G401.6 (cell line): ENCODE measurements around the gene TTC34.

Experiments
- FAIRE-seq: peaks from 2 replicates; lab custom pipeline; 2012; peaks lifted over from hg19 to GRCh38; lab: Jason Lieb, UNC

The TTC34 gene

DNA sequence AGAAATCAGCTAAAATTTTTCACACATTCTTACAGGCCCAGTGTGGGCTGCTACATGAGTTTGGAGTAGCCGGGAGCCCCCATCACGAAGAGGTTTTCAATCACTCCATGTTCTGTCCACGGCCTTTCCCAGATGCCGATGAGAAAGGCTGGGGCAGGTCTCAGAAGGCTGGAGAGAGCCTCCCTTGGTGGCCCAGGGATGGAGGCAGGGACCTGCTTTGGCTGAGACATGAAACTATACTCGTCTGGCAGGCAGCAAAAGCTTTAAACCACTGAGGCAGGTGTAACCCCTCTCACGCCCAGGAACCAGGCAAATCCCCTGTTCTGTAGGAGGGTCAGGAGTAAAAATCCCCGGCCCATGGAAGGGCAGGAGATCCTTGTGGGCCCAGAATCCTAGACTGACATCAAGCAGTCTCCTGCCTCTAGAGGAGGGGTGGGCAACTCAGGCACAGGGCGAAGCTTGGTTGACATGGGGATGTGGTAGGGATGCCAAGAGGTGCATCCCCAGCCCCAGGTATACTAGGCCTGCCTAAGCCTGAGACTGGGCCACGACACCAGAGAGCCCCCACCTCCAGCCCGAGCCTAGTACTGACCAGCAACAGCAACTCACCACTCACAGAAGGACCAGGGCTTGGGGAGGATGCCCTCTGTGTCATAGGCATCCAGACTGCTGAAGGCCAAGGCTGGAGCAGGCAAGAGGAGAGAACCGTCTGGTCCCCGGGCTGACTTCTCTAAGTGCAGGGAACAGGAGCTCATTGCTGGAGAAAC, 177.7 kb downstream of the TTC34 start:
- no peak for FAIRE-seq

GRCh38 chr1:2617971-2618470, 183.5 kb downstream of the TTC34 start:
- no peak for FAIRE-seq

GRCh38 chr1:2614145-2614544, 187.3 kb downstream of the TTC34 start:
- no peak for FAIRE-seq

- FAIRE-seq, result no peak
Observed at GRCh38 chr1:2612591-2613365, 188.7 kb downstream of the TTC34 start.

DNA sequence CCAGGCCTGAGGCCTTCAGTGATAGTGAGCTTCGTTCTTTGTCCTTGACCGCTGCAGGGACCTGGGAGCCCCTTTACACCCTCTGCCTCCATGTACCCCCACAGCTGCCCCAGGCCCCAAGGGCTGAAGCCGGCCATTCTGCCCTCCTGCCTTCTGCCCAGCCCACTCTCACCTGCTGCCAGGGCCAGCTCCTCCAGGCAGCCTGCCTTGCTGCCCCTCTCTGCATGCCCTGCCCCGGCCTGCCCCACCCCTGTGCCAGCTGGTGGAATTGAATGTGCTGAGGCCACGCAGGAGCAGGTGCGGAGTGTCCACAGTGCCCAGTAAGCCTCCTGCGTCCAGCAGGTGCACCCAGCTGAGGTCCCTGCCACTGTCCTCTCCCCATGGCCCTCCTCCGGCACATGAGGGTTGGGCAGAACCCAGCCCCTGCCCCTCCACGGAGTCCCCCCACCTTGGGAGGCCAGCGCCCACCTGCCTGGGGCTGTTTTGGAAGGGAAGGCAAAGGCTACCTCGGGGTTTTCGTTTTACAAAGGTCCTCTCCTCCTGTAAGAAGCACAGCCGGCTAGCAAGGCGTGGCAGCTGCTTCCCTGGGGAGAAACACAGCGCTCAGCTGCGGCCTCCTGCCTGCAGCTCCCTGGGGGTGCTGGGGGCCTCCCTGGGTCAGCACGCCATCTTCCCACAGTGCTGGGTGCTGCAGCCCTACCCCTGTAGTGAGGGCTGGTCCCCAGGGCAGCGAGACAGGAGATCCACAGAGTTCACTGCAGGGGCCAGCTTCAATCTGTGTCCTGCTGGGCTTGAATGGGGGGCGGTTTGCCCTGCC, 189.7 kb downstream of the TTC34 start:
- FAIRE-seq, result no peak

GRCh38 chr1:2611031-2611501, 190.4 kb downstream of the TTC34 start:
- FAIRE-seq, result no peak

DNA sequence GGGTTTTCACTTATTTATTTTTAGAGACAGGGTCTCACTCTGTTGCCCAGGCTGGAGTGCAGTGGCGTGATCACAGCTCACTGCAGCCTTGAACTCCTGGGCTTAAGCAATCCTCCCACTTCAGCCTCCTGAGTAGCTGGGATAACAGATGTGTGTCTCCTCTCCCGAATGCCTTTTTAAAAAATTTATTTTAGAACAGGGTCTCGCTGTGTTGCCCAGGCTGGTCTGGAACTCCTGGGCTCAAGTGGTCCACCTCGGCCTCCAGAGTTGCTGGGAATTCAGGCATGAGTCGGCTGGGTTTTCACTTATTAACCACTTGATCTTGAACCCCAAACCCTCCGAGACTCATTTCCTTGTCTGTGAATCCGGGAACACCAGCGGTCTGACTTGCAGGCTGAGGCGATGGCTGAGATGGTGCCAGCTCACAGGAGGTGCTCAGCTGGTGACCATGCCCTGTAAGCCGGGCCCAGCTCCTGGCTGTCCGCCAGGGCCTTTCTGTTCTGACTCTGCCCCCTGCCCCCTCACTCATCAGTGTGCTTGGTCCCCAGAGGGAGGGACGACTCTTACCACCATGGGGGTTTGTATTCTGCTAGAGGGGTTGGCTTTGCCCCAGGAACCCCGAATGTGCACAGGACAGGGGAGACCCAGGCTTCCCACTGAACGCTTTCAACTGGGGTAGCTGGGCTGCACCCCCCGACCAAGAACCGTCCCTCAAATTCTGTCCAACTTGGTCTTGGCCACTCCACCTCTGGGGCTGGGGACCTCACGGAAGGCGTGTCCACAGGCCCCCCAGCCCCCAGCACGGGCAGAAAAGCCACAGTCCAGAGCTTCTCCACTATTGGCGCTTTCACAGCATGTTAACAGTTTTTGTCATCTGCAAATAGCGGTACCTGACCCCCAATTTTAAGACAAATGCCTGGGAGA, 191.2 kb downstream of the TTC34 start:
- no peak for FAIRE-seq

DNA sequence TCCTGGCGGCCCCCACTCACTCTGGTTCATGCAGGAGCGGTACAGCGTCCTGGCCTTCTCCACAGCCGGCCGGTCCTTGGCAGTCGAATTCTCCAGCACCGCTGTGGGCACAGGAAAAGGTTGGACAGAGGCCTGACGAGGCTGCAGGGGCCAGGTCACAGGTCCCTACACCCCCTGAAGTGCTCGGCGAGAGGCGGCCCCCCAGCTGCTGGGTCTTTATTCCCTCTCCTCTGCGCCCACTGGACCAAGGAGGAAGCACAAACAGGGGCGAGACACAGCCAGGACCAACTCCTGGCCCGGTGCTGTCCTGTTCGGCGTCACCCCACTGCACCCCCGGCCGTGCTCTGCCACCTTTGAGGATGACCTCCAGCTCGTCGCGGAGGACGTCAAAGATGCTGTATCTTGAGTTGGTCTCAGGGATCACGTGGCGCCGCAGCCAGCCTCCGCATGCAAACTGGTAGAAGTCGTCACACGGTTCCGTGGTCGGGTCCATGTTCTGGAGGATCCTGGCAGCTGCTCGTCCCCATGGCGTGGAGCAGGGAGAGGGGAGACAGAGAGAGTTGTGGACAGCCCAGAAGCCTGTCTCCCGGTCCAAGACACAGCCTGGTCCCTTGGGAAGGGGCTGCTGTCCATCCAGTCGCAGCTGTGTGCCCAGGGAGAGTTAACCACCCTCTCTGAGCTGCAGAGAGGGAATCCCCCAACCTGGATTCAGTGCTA, 192.0 kb downstream of the TTC34 start:
- no peak for FAIRE-seq

DNA sequence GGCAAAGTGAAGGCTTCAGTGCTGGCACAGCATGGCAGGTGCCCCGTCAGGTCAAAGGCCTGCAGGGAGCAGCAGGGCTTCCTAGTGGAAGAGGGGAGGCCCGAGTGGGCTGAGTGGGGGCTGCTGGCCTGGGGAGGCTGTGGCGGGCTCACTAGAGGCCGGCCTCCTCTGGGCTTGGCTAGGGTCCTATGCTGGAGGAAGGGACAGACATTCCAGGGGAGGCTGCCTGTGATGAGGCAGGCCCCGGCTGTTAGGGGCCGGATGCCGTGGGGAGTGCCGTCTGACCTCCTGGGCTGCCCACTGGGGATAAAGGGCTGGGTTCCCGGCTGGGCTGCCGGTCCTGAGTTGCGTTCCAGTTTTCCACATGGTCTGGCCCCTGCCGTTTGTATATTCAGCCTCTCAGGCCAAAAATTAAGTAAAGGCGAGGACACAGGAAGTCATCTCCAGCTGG, 193.8 kb downstream of the TTC34 start:
- FAIRE-seq, result no peak

DNA sequence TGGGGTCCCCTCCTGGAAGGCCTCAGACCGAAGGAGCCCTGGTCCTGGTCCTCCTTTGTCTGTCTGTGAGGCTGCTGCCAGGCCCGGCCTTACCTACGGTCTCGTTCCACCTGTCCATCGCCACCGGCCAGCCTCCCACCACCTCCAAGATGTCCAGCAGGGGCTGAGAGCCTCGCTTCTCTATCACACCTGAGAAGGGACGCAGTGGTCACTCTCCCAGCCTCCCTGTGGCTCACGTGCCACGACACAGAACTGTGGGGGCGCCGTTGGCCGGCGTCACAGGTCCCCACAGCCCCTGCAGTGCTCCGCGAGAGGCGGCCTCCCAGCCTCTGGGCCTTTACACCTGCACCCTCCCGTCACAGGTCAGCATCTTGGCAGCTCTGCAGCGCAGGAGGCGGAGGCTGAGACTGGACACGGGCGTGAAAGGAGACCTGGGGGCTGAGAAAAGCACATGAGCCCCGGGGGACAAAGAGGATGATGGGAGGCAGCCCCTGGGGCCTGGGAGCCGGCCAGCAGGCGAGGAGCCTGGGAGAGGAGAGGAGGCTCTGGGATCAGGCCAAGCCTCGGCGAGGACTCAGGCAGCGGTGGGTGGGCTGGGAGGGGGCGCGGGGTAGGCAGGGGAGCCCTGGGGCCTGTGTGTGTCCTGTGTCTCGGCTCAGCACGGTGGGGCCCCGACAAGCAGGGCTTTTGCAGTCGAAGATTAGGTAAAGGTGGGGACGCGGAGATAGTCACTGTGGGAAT, 194.4 kb downstream of the TTC34 start:
- FAIRE-seq, result no peak

GRCh38 chr1:2606396-2606880, 195.1 kb downstream of the TTC34 start:
- FAIRE-seq, result no peak

GRCh38 chr1:2605509-2606395, 195.7 kb downstream of the TTC34 start:
- FAIRE-seq, result no peak

GRCh38 chr1:2604844-2605508, 196.5 kb downstream of the TTC34 start:
- no peak for FAIRE-seq

- no peak for FAIRE-seq
Observed at GRCh38 chr1:2604156-2604843, 197.2 kb downstream of the TTC34 start.

DNA sequence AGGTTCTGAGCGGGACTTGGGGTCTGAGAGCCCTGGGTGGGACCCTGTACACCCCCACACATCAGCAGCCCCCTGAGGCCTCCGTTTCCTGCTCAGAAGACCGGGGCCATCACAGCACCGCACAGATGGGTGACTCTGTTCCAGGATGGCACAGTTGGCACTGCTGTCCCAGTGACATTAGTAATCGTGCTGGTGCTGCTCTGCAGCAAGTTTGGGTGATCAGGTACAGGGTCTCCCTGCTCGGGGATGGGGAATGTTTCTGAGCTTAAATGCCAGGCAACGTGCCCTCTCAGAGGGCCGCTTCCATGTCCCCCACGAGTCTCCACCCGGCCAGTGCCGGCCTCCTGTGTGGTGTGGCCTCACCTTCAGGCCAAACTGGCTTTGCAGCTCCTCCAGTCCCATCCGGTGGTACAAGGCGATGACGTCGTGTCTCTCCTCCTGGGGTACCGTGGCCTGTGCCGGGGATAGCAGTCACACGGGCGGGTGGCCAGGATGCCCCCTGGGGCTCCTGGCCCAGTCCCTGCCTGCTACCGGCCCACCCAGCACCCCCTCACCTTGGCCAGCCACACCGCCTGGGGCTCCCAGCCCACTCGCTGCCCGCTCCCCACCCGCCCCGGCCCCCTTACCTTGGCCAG, 197.9 kb downstream of the TTC34 start:
- no peak for FAIRE-seq

- no peak for FAIRE-seq
Observed at GRCh38 chr1:2602866-2603520, 198.5 kb downstream of the TTC34 start.
